A673 (cell line): ENCODE results near the gene NSUN6. TPM values are rescaled to one million over a fixed set of nuclear protein-coding genes. Genes with fewer than 3 reads are reported as not detected.

Source experiments
- Bru-seq: library from RNA; stranded (reverse); fragments of 400-500 nt; gene quantifications from one replicate; lab custom pipeline; 2021; lab: Mats Ljungman, UMichigan
- BruChase-seq, 2 experiments: library from RNA; stranded (reverse); fragments of 400-500 nt; gene quantifications; one replicate each; lab custom pipeline; 2021; lab: Mats Ljungman, UMichigan
- BruUV-seq: library from RNA; stranded (reverse); fragments of 400-500 nt; replicated peaks from 2 replicates; lab custom pipeline; 2021; lab: Mats Ljungman, UMichigan
- CTCF ChIA-PET: fragments of 300-600 bp; sonication (Branson Sonifier 250); formaldehyde crosslinking; loops from one replicate; lab custom pipeline; 2022; ENCODE audit warnings: antibody characterized with exemption; lab: Charles Lee
- POLR2A ChIA-PET: fragments of 300-600 bp; sonication (Branson Sonifier 250); formaldehyde crosslinking; loops from one replicate; lab custom pipeline; 2022; ENCODE audit warnings: antibody characterized with exemption; ENCODE audit not compliant: low non-redundant PET; lab: Charles Lee
- DNase-seq: peaks from one replicate; pipeline ENCODE4 v3.0.0-alpha.2; 2015; ENCODE audit warnings: low spot score
- H3K27ac ChIP-seq: fragments of 200-600 bp; sonication (generic); 2 replicates; pipeline ENCODE4 v1.5.1; 2016; ENCODE audit warnings: mixed run types, low read depth, mild to moderate bottlenecking, mixed read lengths, antibody characterized with exemption, low read length; ENCODE audit not compliant: poor library complexity, severe bottlenecking
- H3K27me3 ChIP-seq: fragments of 200-600 bp; sonication (generic); replicated peaks from 2 replicates; pipeline ENCODE4 v1.6.1; 2017; ENCODE audit warnings: mixed run types, low read depth, mild to moderate bottlenecking, mixed read lengths, antibody characterized with exemption, low read length; ENCODE audit not compliant: insufficient read depth, poor library complexity
- H3K36me3 ChIP-seq: fragments of 200-600 bp; sonication (generic); 2 replicates; pipeline ENCODE4 v1.6.1; 2016; ENCODE audit warnings: mixed run types, mild to moderate bottlenecking, mixed read lengths, antibody characterized with exemption, low read length; ENCODE audit not compliant: insufficient read depth, poor library complexity, severe bottlenecking
- H3K4me1 ChIP-seq: fragments of 200-600 bp; sonication (generic); 2 replicates; pipeline ENCODE4 v1.6.1; 2017; ENCODE audit warnings: mixed run types, mild to moderate bottlenecking, mixed read lengths, antibody characterized with exemption, low read length; ENCODE audit not compliant: insufficient read depth, poor library complexity, severe bottlenecking
- H3K4me3 ChIP-seq: fragments of 200-600 bp; sonication (generic); 2 replicates; pipeline ENCODE4 v1.5.1; 2016; ENCODE audit warnings: low read depth, mixed run types, mild to moderate bottlenecking, mixed read lengths, low read length; ENCODE audit not compliant: poor library complexity, severe bottlenecking
- H3K9me3 ChIP-seq: fragments of 200-600 bp; sonication (generic); 2 replicates; pipeline ENCODE4 v1.6.1; 2016; ENCODE audit warnings: mixed run types, low read depth, mild to moderate bottlenecking, mixed read lengths, antibody characterized with exemption, low read length; ENCODE audit not compliant: poor library complexity, severe bottlenecking
- EZH2 ChIP-seq: fragments of 200-600 bp; sonication (generic); IDR thresholded peaks from 2 replicates; pipeline ENCODE4 v1.6.1; 2017; ENCODE audit warnings: borderline replicate concordance, low read depth, mild to moderate bottlenecking, mixed read lengths, antibody characterized with exemption, low read length; ENCODE audit not compliant: poor library complexity, severe bottlenecking
- intact Hi-C: fragments of 100-400 bp; cut with micrococcal nuclease; formaldehyde crosslinking; loops from one replicate; pipeline ENCODE4 v1.10.0; 2022; ENCODE audit not compliant: unreplicated experiment
- long read RNA-seq: library from polyadenylated mRNA; stranded (forward); transcript quantifications from one replicate; pipeline ENCODE4 v2.0.0, GENCODE V29; 2022
- total RNA-seq: library from RNA; stranded (reverse); gene quantifications from 2 replicates; pipeline ENCODE4 v1.2.3, GENCODE V29; 2021
- TF ChIP-seq, protein P1 (sequence below): fragments of 300-800, 200-600 bp; sonication (generic); conservative IDR thresholded peaks from 2 replicates; pipeline ENCODE4 v1.5.1; 2017; ENCODE audit warnings: low read depth, mild to moderate bottlenecking, antibody characterized with exemption, low read length, moderate library complexity, mixed read lengths

The NSUN6 gene, protein sequence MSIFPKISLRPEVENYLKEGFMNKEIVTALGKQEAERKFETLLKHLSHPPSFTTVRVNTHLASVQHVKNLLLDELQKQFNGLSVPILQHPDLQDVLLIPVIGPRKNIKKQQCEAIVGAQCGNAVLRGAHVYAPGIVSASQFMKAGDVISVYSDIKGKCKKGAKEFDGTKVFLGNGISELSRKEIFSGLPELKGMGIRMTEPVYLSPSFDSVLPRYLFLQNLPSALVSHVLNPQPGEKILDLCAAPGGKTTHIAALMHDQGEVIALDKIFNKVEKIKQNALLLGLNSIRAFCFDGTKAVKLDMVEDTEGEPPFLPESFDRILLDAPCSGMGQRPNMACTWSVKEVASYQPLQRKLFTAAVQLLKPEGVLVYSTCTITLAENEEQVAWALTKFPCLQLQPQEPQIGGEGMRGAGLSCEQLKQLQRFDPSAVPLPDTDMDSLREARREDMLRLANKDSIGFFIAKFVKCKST
- 16.4 and 17.1 TPM in 2 replicates for total RNA-seq
- percentile 72 among the genes with signal in this experiment for Bru-seq, nascent RNA
- BruChase-seq, experiment 1, labeled RNA remaining after a 2-hour chase = percentile 68 among the genes with signal in this experiment
- BruChase-seq, experiment 2, labeled RNA remaining after a 6-hour chase = percentile 70 among the genes with signal in this experiment
- long read RNA-seq, transcript NSUN6-201 (11 exons, 2,201 nt) = major isoform, 8 of 17 reads
- long read RNA-seq, partial matches to known transcripts = 2 of 17 reads
- long read RNA-seq, other reads (novel, unspliced or antisense) = 7 of 17 reads

DNA sequence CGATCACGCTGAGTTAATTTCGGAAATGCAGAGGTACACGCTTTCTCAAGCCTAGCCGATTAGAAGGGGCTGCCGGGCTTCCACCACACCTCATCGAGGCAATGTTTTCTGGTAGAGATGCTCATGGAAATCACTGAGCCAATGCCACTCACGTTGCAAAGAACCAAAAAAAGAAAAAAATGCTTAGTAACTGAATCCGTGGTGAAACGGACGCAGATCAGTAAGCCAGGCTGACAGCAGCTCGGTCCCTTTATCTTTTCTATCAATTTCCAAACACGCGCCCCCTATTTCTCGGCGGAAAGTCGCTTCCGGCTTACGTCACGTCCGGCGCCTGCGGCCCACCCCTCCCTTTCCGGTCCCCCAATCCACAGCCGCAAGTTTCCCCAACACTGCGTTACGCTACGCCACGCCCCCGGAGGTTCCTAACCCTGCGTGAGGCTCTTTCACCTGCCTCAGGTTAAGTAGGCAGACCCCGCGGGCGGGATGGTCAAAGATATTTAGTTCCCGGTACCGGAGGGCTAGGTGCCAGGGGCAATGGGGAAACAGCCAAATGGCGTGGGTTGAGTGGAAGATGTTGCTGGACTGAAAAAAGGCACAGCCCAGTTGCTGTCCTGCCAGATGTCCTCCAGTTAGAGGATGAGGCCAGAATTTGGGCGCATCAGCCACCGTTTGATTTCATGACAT, at the start of gene NSUN6:
NSUN6 (minus strand) TSS at position 264 of the 684 bp plus-strand sequence. CDS start 384 bp downstream, outside the sequence.
- ChIA-PET POLR2A (no interaction called here), CTCF (no interaction called here)
- Histone ChIP-seq H3K36me3 (no peaks in the 10 kb centered on the region), H3K9me3 (no peaks in the 10 kb centered on the region), H3K27ac (peak within 1 kb of the TSS; percentile 69), H3K27me3 (no peaks in the 10 kb centered on the region), H3K4me3 (peak within 1 kb of the TSS; percentile 72), H3K4me1 (peaks cover 8% of the 10 kb centered on the region)
- intact Hi-C loops = no loop called here
- TF ChIP-seq EZH2 = no peak
- TF ChIP-seq, protein P1, sequence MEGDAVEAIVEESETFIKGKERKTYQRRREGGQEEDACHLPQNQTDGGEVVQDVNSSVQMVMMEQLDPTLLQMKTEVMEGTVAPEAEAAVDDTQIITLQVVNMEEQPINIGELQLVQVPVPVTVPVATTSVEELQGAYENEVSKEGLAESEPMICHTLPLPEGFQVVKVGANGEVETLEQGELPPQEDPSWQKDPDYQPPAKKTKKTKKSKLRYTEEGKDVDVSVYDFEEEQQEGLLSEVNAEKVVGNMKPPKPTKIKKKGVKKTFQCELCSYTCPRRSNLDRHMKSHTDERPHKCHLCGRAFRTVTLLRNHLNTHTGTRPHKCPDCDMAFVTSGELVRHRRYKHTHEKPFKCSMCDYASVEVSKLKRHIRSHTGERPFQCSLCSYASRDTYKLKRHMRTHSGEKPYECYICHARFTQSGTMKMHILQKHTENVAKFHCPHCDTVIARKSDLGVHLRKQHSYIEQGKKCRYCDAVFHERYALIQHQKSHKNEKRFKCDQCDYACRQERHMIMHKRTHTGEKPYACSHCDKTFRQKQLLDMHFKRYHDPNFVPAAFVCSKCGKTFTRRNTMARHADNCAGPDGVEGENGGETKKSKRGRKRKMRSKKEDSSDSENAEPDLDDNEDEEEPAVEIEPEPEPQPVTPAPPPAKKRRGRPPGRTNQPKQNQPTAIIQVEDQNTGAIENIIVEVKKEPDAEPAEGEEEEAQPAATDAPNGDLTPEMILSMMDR = 0 out of 2 replicates have a peak, but pooled peaks have one; percentile 20
- DNase-seq = peak; percentile 92
- no TSS peak for BruUV-seq

DNA sequence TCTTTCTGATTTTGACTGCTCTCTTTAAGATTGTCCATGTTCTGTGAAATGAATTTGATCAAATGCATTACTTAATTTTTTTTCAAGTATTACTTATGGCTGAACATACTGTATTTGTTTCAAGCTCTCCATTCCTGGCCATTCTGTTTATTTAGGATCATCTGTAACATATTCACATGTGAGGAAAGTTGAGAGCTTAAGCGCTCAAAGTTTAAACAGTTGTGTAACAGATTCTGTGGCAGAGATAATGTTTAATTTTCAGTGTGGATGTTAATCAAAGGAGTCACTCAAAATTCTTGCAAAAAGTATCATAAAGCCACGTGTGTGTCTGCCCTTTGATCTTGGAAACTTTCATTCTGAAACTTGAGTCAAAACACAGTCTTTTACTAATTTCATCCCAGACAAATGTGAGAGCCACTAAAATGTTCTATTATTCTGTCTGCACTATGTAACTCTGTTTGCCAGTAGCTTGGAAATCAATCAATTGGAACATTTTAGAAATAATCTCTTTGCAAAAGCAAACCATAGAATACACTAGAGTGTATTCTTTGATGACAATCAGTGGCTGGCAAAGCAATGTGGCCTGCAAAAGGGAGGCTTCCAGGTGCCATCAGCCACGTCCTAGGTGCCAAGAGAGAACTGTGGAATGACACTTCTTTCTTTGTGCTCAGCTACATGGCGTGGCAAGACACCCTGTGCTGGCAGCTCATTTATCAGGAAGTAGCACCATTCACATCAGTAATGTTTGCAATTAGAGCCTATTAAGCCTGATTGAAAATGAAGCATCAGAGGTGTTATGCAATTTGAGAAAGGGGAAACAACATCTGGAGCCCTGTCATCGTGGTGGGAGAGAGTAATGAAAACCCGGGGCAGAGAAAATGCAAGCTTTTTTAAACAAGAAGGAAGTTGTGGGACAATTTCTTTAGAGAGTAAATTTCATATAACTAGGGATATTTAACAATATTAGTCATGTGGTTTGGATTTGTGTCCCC, 48.8 kb upstream of the NSUN6 start:
- CTCF ChIA-PET = no interaction called here
- POLR2A ChIA-PET = interaction anchor here (0.6 kb wide), 1 partner anchor 41 kb away, joined by 10 read pairs; the partner anchor contains the start of gene ARL5B
- intact Hi-C loops = loop anchor here (10.0 kb wide), 1 partner anchor 1115 kb away; the partner anchor contains the start of gene PLXDC2

More for the DNA sequence above, 48.8 kb upstream of the NSUN6 start:
- Histone ChIP-seq H3K27me3 (no peaks in the 10 kb centered on the region), H3K9me3 (peaks cover 4% of the 10 kb centered on the region), H3K4me3 (no peak overlapping the region), H3K27ac (no peak overlapping the region), H3K4me1 (no peaks in the 10 kb centered on the region), H3K36me3 (no peaks in the 10 kb centered on the region)
- BruUV-seq = no TSS peak
- TF ChIP-seq, protein P1 = no peak
- no peak for TF ChIP-seq EZH2
- no peak for DNase-seq
